Measurements from ENCODE around the gene COPB1. TPM values are rescaled to one million over a fixed set of nuclear protein-coding genes. Genes with fewer than 3 reads are reported as not detected.

COPB1 gene
- total RNA-seq (2022; extraction: Qiagen RNA extraction) = 96.0 to 128 TPM (median 108 TPM) in 5 replicates

GRCh38 chr11:14499560-14500180, at the start of gene COPB1:
Gene COPB1, minus strand, starts transcription at chr11:14499811. Its CDS starts 883 bp downstream, at chr11:14498928.

GRCh38 chr11:14519917-14520746, 20.5 kb upstream of the COPB1 start, which contains the start of gene PSMA1:
Gene PSMA1, minus strand, starts transcription at chr11:14520386. Its CDS starts 87 bp downstream, at chr11:14520299.

Other genes starting within 250 kb of the COPB1 start
- gene RRAS2, start 140.6 kb downstream of the COPB1 start, total RNA-seq (2022; extraction: Qiagen RNA extraction) = 56.1 to 62.6 TPM (median 58.4 TPM) in 5 replicates
- gene PSMA1, start 20.6 kb upstream of the COPB1 start, total RNA-seq (2022; extraction: Qiagen RNA extraction) = 175 to 199 TPM (median 176 TPM) in 5 replicates
- 1.7 to 2.7 TPM (median 1.7 TPM) in 5 replicates for gene PDE3B, start 144.0 kb upstream of the COPB1 start, total RNA-seq (2022; extraction: Qiagen RNA extraction)